GM18517 (cell line): ENCODE data around the gene REC8.
A peak's percentile ranks its signal among the peaks of the same experiment; 100 is the strongest.

Experiments
- ATAC-seq: cut with Tn5 transposase; IDR thresholded peaks from one replicate; pipeline ENCODE4 v1.9.1; 2021; ENCODE audit warnings: mild to moderate bottlenecking, moderate library complexity; ENCODE audit not compliant: unreplicated experiment

The REC8 gene

DNA sequence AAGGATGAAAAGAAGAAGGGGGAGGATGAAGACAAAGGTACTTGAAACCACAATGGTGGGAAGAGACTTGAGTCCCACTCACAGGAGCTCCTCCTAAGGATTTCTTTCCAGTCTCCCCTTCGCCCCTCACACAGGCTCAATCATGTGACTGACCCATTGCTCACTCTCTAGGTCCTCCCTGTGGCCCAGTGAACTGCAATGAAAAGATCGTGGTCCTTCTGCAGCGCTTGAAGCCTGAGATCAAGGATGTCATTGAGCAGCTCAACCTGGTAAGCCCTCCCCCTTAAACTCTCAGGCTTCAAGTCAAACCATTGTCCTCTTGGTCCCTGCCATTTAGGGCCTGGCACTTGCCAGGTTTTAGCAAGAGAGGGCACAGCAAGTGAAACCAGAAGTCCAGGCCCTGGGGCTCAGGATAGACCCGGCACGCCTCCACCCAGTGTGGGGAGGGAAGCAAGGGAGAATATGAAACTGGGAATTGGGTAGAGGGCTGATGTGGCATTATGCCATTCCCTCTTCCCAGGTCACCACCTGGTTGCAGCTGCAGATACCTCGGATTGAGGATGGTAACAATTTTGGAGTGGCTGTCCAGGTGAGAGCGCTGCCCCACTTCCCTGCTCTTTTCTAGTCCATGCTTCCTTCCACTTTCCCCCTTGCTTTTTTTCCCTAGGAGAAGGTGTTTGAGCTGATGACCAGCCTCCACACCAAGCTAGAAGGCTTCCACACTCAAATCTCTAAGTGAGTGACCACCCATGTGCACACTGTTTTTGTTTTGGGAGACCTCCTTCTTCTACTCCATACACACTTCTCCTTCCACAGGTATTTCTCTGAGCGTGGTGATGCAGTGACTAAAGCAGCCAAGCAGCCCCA lies 34.1 kb upstream of the REC8 start:
- ATAC-seq: no peak

GRCh38 chr14:24138396-24139271 lies 33.2 kb upstream of the REC8 start:
- no peak for ATAC-seq

- ATAC-seq: no peak
These were observed 32.5 kb upstream of the REC8 start for GRCh38 chr14:24139272-24139934.

DNA sequence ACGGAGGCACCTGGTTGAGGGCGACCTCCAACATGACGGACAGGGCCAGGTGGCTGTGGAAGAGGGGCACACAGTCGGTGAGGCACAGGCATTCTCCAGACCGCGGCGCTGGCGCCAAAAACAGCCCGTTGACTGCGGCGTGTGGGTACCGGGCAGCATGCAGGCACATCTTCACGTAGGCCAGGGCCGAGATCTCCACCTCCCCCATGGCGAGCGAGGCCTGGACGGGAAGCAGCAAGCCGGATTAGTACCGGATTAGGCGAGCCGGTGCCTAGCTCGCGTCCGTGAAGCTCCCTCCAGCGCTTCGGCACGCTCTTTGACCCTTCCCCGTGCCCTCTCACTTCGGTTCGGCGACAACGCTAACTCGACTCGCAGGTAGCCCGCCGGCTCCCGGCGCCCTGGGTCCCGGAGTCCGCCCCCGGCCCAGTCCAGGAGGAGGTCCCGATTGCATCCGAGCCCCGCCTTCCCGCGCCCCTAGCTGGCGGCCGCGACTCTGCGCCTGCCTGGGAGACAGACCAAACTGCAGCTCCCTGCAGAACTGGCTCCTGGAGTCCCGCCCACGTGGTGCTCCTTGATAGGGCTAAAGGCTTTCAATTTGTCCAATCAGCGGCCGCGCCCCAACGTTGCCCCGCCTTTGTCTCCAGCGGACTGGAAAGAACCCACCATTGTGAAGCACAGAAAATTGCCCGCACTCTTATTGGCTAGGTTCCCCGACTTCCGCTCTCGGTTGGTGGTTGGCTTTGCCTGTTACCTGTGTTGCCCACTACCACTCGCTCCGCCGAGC lies 30.6 kb upstream of the REC8 start, which contains the start of gene EMC9:
Gene EMC9, minus strand, starts transcription at position 495 of the 784 bp plus-strand sequence. Its CDS starts 287 bp downstream, at position 208.
- peak; percentile 77 for ATAC-seq

- ATAC-seq: no peak
These were observed 28.4 kb upstream of the REC8 start for GRCh38 chr14:24143511-24143910.

DNA sequence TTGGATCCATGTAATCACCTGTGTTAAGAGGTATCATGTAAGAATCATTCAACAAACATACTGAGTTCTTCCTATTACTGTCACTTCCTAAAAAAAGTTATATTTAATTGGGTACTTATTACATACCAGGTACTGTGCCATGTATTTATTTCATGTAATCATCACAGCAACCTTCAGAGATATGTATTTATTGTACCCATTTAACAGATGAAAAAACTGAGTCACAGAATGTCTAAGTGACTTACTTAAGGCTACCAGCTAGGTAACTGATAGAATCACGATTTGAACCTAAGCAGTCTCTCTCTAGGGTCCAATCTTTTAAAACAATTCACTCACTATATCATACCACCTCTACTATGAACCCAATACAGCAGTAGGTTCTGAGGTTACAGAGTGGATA lies 27.4 kb upstream of the REC8 start:
- ATAC-seq: no peak

GRCh38 chr14:24145219-24145618 lies 26.7 kb upstream of the REC8 start:
- ATAC-seq: no peak

DNA sequence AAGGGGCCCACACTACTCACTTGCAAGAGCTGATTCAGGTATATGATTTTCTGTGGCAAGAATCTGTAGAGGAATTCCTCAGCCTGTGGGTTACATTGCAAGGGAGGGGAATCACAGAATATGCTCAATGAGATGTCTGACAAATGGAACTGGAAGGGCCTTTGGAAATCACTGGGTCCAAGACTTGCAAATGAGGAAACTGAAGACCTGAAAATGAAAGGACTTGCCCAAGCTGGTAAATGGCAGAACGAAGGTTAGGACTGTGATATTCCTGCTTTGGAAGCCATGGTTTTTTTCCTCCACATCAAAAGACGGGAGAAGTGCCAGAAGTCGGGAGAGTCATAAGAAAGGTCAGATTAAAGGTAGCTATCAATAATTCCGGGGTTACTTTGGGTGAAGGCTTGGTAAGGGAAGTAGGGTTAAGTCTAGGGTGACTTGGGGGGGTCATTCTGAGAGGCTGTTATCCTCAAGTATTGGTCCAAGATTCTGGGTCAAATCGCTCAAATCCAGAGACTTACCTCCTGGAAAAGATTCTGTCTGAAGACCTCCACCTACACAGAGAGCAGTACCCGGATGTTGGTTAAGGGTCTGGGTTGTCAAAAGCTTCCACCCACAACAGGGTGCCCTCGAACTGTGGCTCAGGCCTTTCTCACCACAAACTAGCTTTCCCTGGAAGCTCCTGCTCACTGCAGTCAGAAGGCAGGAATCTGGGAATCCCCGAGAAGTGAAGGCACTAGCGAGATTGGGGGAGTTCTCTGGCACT lies 26.0 kb upstream of the REC8 start:
- no peak for ATAC-seq

DNA sequence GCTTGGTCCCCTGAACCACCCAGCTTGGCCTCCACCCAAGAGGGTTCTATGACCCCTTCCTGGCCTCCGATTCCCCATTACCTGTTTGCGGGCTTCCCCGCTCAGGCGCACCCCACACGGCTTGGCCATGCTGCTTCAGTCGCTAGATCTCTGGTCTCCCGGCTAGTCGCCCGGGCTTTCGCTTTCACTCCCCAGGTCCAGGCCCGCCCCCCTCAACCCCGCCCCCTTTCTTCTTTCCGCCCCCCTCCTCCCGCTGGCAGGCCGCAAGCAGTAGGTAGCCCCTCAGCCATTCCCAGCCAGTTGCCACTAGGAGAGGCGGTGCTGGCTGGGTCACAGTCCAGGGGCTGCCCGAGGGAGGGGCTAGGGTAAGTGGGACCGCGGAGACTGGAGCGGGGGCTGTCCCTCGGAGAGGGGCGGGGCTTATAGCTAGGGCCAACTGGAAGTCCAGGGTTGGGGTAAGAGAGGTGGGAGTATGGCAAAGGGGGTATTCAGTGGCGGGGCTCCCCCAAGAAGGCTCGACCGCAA lies 25.4 kb upstream of the REC8 start, which contains the start of gene PSME2:
Gene PSME2, minus strand, starts transcription at position 158 of the 525 bp plus-strand sequence. Its CDS starts 29 bp downstream, at position 129.
- peak; percentile 64 for ATAC-seq

GRCh38 chr14:24146978-24147760 lies 24.7 kb upstream of the REC8 start, which contains the start of gene RNF31:
RNF31 (plus strand) TSS chr14:24147498; CDS start chr14:24147699, 201 bp downstream.
- ATAC-seq: peak; percentile 82

DNA sequence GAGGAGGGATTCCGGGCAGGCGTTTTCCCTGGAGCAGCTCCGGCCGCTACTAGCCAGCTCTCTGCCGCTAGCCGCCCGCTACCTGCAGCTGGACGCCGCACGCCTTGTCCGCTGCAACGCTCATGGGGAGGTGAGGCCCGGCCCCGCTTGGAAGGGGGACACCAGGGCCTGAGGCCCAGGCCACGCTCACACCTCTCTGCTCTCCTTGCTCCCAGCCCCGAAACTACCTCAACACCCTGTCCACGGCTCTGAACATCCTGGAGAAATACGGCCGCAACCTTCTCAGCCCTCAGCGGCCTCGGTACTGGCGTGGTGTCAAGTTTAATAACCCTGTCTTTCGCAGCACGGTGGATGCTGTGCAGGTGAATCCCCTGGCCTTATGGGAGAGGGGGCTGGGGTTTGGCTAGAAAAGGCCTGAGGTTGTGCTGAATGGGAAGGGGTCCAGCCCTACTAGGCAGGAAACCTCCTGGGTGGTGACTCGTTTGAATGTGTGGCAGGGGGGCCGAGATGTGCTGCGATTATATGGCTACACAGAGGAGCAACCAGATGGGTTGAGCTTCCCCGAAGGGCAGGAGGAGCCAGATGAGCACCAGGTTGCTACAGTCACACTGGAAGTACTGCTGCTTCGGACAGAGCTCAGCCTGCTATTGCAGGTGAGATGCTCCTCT lies 24.0 kb upstream of the REC8 start:
- ATAC-seq: no peak

- ATAC-seq: no peak
These were observed 22.4 kb upstream of the REC8 start for GRCh38 chr14:24149302-24149969.

GRCh38 chr14:24150061-24150460 lies 21.8 kb upstream of the REC8 start:
- no peak for ATAC-seq

- no peak for ATAC-seq
These were observed 21.3 kb upstream of the REC8 start for GRCh38 chr14:24150567-24150966.

GRCh38 chr14:24150993-24151392 lies 20.9 kb upstream of the REC8 start:
- ATAC-seq: no peak

DNA sequence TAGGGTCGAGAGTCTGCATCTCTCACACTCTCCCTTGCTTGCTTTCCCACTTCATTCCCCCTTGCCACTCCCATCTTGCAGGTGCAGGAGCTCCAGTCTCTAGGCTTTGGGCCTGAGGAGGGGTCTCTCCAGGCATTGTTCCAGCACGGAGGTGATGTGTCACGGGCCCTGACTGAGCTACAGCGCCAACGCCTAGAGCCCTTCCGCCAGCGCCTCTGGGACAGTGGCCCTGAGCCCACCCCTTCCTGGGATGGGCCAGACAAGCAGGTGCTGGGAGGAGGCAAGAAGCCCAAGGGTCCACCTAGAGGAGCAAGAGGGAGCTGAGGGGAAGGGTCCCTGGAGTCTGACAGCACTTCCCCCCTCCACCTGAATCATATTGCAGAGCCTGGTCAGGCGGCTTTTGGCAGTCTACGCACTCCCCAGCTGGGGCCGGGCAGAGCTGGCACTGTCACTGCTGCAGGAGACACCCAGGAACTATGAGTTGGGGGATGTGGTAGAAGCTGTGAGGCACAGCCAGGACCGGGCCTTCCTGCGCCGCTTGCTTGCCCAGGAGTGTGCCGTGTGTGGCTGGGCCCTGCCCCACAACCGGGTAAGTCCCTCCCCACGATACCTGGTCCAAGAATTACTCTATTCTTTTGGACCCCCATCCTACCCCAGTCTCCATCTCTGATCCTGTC lies 20.3 kb upstream of the REC8 start:
- ATAC-seq: no peak

GRCh38 chr14:24155100-24155499 lies 16.8 kb upstream of the REC8 start:
- no peak for ATAC-seq
